ENCODE data around the gene INPP5F.

DNA sequence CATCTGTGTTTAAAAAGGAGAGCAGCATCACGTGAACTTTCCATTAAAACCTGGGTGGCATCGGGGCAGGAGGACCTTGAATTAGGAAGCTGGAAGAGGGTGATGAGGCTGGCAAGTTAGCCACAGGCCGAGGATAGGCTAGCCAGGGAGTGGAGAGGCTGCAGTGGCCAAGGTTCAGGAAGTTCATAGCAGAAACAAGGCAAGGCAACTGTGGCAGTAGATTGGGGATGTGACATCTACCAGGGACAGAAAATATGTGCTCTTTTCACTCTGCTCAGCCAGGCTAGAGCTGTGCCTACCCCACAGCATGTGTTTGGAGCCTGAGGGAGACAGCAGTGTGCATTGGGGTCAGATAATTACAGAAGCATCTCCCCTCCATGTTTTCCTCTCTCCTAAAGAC is 2.2 kb upstream of the INPP5F start:
- TF ChIP-seq EZH2 (IDR thresholded peaks at IDR 0.05; ENCODE audit: insufficient read depth, poor library complexity, severe bottlenecking): no peak
- no peak for TF ChIP-seq EZH2phosphoT487 (IDR thresholded peaks at IDR 0.05; ENCODE audit: insufficient read depth, low read depth)
